DOHH2 (cell line): ENCODE results near the gene DHX58.

Experiments
- H3F3A ChIP-seq: fragments of 200-600 bp; sonication (generic), shearing (Covaris generic); 2 replicates; pipeline ENCODE4 v1.6.0; 2016; ENCODE audit warnings: antibody characterized with exemption, mild to moderate bottlenecking; ENCODE audit not compliant: control insufficient read depth, insufficient read depth
- H3K27ac ChIP-seq: fragments of 200-600 bp; sonication (generic); 2 replicates; pipeline ENCODE4 v1.5.1; 2014; ENCODE audit warnings: low read depth, mild to moderate bottlenecking, low read length, moderate library complexity
- H3K27me3 ChIP-seq: fragments of 200-600 bp; sonication (generic); 2 replicates; pipeline ENCODE4 v1.6.1; 2014; ENCODE audit warnings: mild to moderate bottlenecking, low read length, mixed read lengths; ENCODE audit not compliant: control insufficient read depth
- H3K36me3 ChIP-seq: fragments of 200-600 bp; sonication (generic); 2 replicates; pipeline ENCODE4 v1.6.1; 2014; ENCODE audit warnings: mild to moderate bottlenecking, low read length, moderate library complexity, mixed read lengths; ENCODE audit not compliant: control insufficient read depth
- H3K4me1 ChIP-seq: fragments of 200-600 bp; sonication (generic); 2 replicates; pipeline ENCODE4 v1.6.1; 2014; ENCODE audit warnings: mild to moderate bottlenecking, low read length, mixed read lengths; ENCODE audit not compliant: control insufficient read depth
- H3K4me2 ChIP-seq: fragments of 200-600 bp; sonication (generic); 2 replicates; pipeline ENCODE4 v1.6.0; 2014; ENCODE audit warnings: mild to moderate bottlenecking, low read length, moderate library complexity
- H3K4me3 ChIP-seq: fragments of 200-600 bp; sonication (generic); 2 replicates; pipeline ENCODE4 v1.5.1; 2014; ENCODE audit warnings: mild to moderate bottlenecking, low read length, mixed read lengths
- H3K79me2 ChIP-seq: fragments of 200-600 bp; sonication (generic); 2 replicates; pipeline ENCODE4 v1.6.1; 2014; ENCODE audit warnings: mild to moderate bottlenecking, low read length, mixed read lengths; ENCODE audit not compliant: control insufficient read depth
- H3K9me2 ChIP-seq: fragments of 200-600 bp; sonication (generic); replicated peaks from 2 replicates; pipeline ENCODE4 v1.6.1; 2014; ENCODE audit warnings: mild to moderate bottlenecking, low read length, mixed read lengths; ENCODE audit not compliant: control insufficient read depth
- H3K9me3 ChIP-seq: fragments of 200-600 bp; sonication (generic); 2 replicates; pipeline ENCODE4 v1.6.1; 2014; ENCODE audit warnings: antibody characterized with exemption, low read length, mixed read lengths; ENCODE audit not compliant: control insufficient read depth, insufficient read depth
- H4K20me1 ChIP-seq: fragments of 200-600 bp; sonication (generic); 2 replicates; pipeline ENCODE4 v1.6.0; 2014; ENCODE audit warnings: low read depth, mild to moderate bottlenecking, antibody characterized with exemption, low read length, moderate library complexity; ENCODE audit not compliant: control insufficient read depth, insufficient read depth
- CTCF ChIP-seq: fragments of 200-600 bp; sonication (generic); IDR thresholded peaks from one replicate; pipeline ENCODE4 v1.5.1; 2014; ENCODE audit warnings: antibody characterized with exemption, mild to moderate bottlenecking, low read depth, low read length; ENCODE audit not compliant: poor library complexity, severe bottlenecking
- EZH2phosphoT487 ChIP-seq: fragments of 200-600 bp; sonication (generic); IDR thresholded peaks from 2 replicates; pipeline ENCODE4 v1.6.1; 2017; ENCODE audit warnings: borderline replicate concordance, mild to moderate bottlenecking, antibody characterized with exemption, low read length, moderate library complexity, mixed read lengths

Gene DHX58

DNA sequence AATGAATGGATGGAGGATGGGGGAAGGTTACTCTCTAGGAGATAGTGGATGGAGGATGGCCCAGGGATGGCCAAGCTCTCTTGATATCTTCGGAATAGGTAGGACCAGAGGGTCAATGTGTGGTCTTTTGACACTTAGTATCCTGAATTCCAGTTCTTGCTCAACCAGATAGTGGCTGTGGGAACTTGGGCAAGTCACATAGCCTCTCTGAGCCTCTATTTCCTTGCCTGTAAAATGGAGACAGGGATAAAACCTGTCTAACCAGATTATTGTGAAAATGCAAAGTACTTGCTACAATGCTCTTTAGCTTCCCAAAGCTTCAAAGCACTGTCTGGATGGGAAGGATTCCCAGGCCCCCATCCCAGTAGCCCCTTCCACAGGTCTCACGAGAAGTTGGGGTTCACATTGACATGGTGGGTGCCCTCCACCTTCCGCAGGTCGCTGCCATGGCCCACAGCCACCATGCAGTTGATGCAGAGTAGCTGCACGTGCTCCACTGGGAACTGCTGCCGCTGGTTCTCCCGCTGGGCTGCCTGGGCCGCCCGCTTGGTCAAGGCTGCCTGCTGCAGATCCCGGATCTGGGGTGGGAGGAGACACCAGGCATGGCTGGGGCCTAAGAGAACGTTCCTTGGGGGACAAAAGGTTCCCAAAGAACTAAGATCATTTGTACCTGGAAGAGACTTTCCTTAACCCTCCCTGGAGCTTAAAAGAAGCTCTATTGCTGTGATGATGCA lies 9.1 kb downstream of the DHX58 start:
- H3F3A ChIP-seq, result no peaks in the 10 kb centered on the region
- no peaks in the 10 kb centered on the region for H4K20me1 ChIP-seq
- no peak overlapping the region for H3K27ac ChIP-seq
- no peaks in the 10 kb centered on the region for H3K36me3 ChIP-seq
- TF ChIP-seq CTCF, result no peak
- TF ChIP-seq EZH2phosphoT487, result no peak
- no peaks in the 10 kb centered on the region for H3K27me3 ChIP-seq
- H3K9me3 ChIP-seq, result no peaks in the 10 kb centered on the region
- no peaks in the 10 kb centered on the region for H3K9me2 ChIP-seq
- no peak overlapping the region for H3K4me3 ChIP-seq
- peaks cover 13% of the 10 kb centered on the region for H3K4me1 ChIP-seq
- H3K79me2 ChIP-seq, result no peaks in the 10 kb centered on the region
- no peak overlapping the region for H3K4me2 ChIP-seq

GRCh38 chr17:42101513-42102292 lies 10.8 kb downstream of the DHX58 start:
- Histone ChIP-seq H3K27ac (no peak overlapping the region), H3K79me2 (no peaks in the 10 kb centered on the region), H3K4me1 (peaks cover 6% of the 10 kb centered on the region; the same call in 1 of the 2 replicates), H3K9me3 (no peaks in the 10 kb centered on the region), H4K20me1 (no peaks in the 10 kb centered on the region), H3K4me3 (no peak overlapping the region), H3K36me3 (no peaks in the 10 kb centered on the region), H3F3A (no peaks in the 10 kb centered on the region), H3K27me3 (peaks cover 13% of the 10 kb centered on the region), H3K9me2 (no peaks in the 10 kb centered on the region), H3K4me2 (no peak overlapping the region)
- TF ChIP-seq CTCF (peak; percentile 99), EZH2phosphoT487 (no peak)

GRCh38 chr17:42098730-42099399 lies 13.6 kb downstream of the DHX58 start:
- Histone ChIP-seq H4K20me1 (no peaks in the 10 kb centered on the region), H3K27me3 (peaks cover 24% of the 10 kb centered on the region), H3K4me3 (no peak overlapping the region), H3K9me3 (no peaks in the 10 kb centered on the region), H3K4me1 (peaks cover 6% of the 10 kb centered on the region; the same call in 1 of the 2 replicates), H3K79me2 (no peaks in the 10 kb centered on the region), H3F3A (no peaks in the 10 kb centered on the region), H3K36me3 (no peaks in the 10 kb centered on the region), H3K27ac (no peak overlapping the region), H3K4me2 (no peak overlapping the region), H3K9me2 (no peaks in the 10 kb centered on the region)
- TF ChIP-seq EZH2phosphoT487, result no peak
- no peak for TF ChIP-seq CTCF
